IMR-90 (cell line): Measurements from ENCODE around the gene PSPH. TPM values are rescaled to one million over a fixed set of nuclear protein-coding genes. Genes with fewer than 3 reads are reported as not detected.
A peak's percentile ranks its signal among the peaks of the same experiment; 100 is the strongest.

Experiments used
- ATAC-seq: fragments of 200-7000 bp; cut with Tn5 transposase; 2 replicates; pipeline ENCODE4 v1.9.1; 2020; ENCODE audit warnings: low read depth, mild to moderate bottlenecking, moderate library complexity
- BruUV-seq: library from RNA; stranded (reverse); fragments of 400-500 nt; replicated peaks from 2 replicates; lab custom pipeline; 2021; lab: Mats Ljungman, UMichigan
- CTCF ChIA-PET: fragments of 300-600 bp; formaldehyde crosslinking; extraction: SDS; loops from one replicate; lab custom pipeline; 2021; ENCODE audit warnings: antibody characterized with exemption; lab: Yijun Ruan, JAX
- POLR2A ChIA-PET: fragments of 300-600 bp; sonication (Branson Sonifier 250); formaldehyde crosslinking; loops from one replicate; lab custom pipeline; 2022; ENCODE audit warnings: antibody characterized with exemption; ENCODE audit not compliant: unreplicated experiment; lab: Charles Lee
- DNase-seq: peaks from one replicate; pipeline ENCODE4 v3.0.0; 2013
- H2AFZ ChIP-seq: replicated peaks from 2 replicates; pipeline ENCODE3; 2013; ENCODE audit warnings: low read length, mild to moderate bottlenecking; ENCODE audit not compliant: poor library complexity
- H2AK5ac ChIP-seq: 2 replicates; pipeline ENCODE4 v1.6.1; 2013; ENCODE audit warnings: low read depth, low read length, inconsistent platforms
- H2AK9ac ChIP-seq: replicated peaks from 2 replicates; pipeline ENCODE3; 2013; ENCODE audit warnings: mild to moderate bottlenecking, low read depth, low read length, moderate library complexity; ENCODE audit not compliant: poor library complexity
- H2BK120ac ChIP-seq: 2 replicates; pipeline ENCODE4 v1.6.1; 2013; ENCODE audit warnings: low read depth, low read length, inconsistent platforms
- H2BK15ac ChIP-seq: 3 replicates; pipeline ENCODE4 v1.6.1; 2013; ENCODE audit warnings: low read depth, low read length, inconsistent platforms
- H2BK20ac ChIP-seq: 2 replicates; pipeline ENCODE4 v1.6.1; 2013; ENCODE audit warnings: low read depth, mild to moderate bottlenecking, inconsistent platforms, low read length, moderate library complexity
- H2BK5ac ChIP-seq: 2 replicates; pipeline ENCODE4 v1.6.1; 2013; ENCODE audit warnings: mild to moderate bottlenecking, low read depth, low read length, inconsistent platforms; ENCODE audit not compliant: poor library complexity, severe bottlenecking
- H3K14ac ChIP-seq: replicated peaks from 2 replicates; pipeline ENCODE4 v1.6.1; 2013; ENCODE audit warnings: low read depth, low read length, inconsistent platforms
- H3K18ac ChIP-seq: 2 replicates; pipeline ENCODE4 v1.6.1; 2013; ENCODE audit warnings: low read depth, low read length, control low read depth
- H3K23ac ChIP-seq: 2 replicates; pipeline ENCODE4 v1.6.1; 2013; ENCODE audit warnings: low read depth, low read length, inconsistent platforms
- H3K27ac ChIP-seq: 2 replicates; pipeline ENCODE4 v1.5.1; 2013; ENCODE audit warnings: mild to moderate bottlenecking, control low read depth, low read length; ENCODE audit not compliant: insufficient read depth
- H3K27me3 ChIP-seq: 2 replicates; pipeline ENCODE4 v1.6.1; 2013; ENCODE audit warnings: low read length; ENCODE audit not compliant: control insufficient read depth, insufficient read depth
- H3K36me3 ChIP-seq: 2 replicates; pipeline ENCODE4 v1.6.1; 2013; ENCODE audit warnings: low read length, mixed read lengths; ENCODE audit not compliant: control insufficient read depth, insufficient read depth
- H3K4ac ChIP-seq: 2 replicates; pipeline ENCODE4 v1.6.1; 2013; ENCODE audit warnings: low read depth, low read length, inconsistent platforms
- H3K4me1 ChIP-seq: 2 replicates; pipeline ENCODE4 v1.6.1; 2013; ENCODE audit warnings: low read length, mixed read lengths; ENCODE audit not compliant: control insufficient read depth, insufficient read depth
- H3K4me2 ChIP-seq: 2 replicates; pipeline ENCODE4 v1.6.1; 2013; ENCODE audit warnings: low read depth, mild to moderate bottlenecking, control low read depth, low read length, moderate library complexity
- H3K4me3 ChIP-seq: 2 replicates; pipeline ENCODE4 v1.5.1; 2013; ENCODE audit warnings: low read depth, mild to moderate bottlenecking, control low read depth, low read length, moderate library complexity; ENCODE audit not compliant: insufficient read depth
- H3K56ac ChIP-seq: 2 replicates; pipeline ENCODE4 v1.6.1; 2013; ENCODE audit warnings: low read length, inconsistent platforms; ENCODE audit not compliant: insufficient read depth; ENCODE audit errors: extremely low read depth
- H3K79me1 ChIP-seq, 2 experiments: 2 replicates each; pipeline ENCODE4 v1.6.1; 2013; ENCODE audit warnings: low read length in 2 of 2, inconsistent platforms in 1 of 2, low read depth in 1 of 2
- H3K9ac ChIP-seq: 2 replicates; pipeline ENCODE4 v1.6.1; 2013; ENCODE audit warnings: low read depth, low read length, control low read depth
- H3K9me1 ChIP-seq: 2 replicates; pipeline ENCODE4 v1.6.1; 2013; ENCODE audit warnings: low read length, inconsistent platforms; ENCODE audit not compliant: insufficient read depth
- H3K9me3 ChIP-seq: 2 replicates; pipeline ENCODE4 v1.6.1; 2013; ENCODE audit warnings: low read length; ENCODE audit not compliant: control insufficient read depth, insufficient read depth
- H4K20me1 ChIP-seq: 2 replicates; pipeline ENCODE4 v1.6.1; 2013; ENCODE audit warnings: low read length, inconsistent platforms; ENCODE audit not compliant: insufficient read depth
- H4K5ac ChIP-seq: 2 replicates; pipeline ENCODE4 v1.6.1; 2013; ENCODE audit warnings: mild to moderate bottlenecking, low read depth, low read length, control low read depth
- H4K8ac ChIP-seq, 2 experiments: 2 replicates each; pipeline ENCODE4 v1.6.1; 2013; ENCODE audit warnings: low read depth in 2 of 2, low read length in 2 of 2, control low read depth in 1 of 2, inconsistent platforms in 1 of 2
- H4K91ac ChIP-seq: 2 replicates; pipeline ENCODE4 v1.6.1; 2013; ENCODE audit warnings: low read depth, low read length, inconsistent platforms; ENCODE audit not compliant: insufficient read depth
- BHLHE40 ChIP-seq: fragments of 150-350 bp; IDR thresholded peaks from 2 replicates; pipeline ENCODE4 v1.6.1; 2016; ENCODE audit warnings: mild to moderate bottlenecking, low read depth, low read length
- CEBPB ChIP-seq: IDR thresholded peaks from 2 replicates; pipeline ENCODE4 v1.6.1; 2012; ENCODE audit warnings: low read depth, low read length, improper control_type of control experiment
- CHD1 ChIP-seq: IDR thresholded peaks from 2 replicates; pipeline ENCODE4 v1.6.1; 2012; ENCODE audit warnings: low read depth, low read length, improper control_type of control experiment
- FOS ChIP-seq: fragments of 150-350 bp; IDR thresholded peaks from 2 replicates; pipeline ENCODE4 v1.6.1; 2016; ENCODE audit warnings: low read depth, low read length
- MAFK ChIP-seq: IDR thresholded peaks from 2 replicates; pipeline ENCODE4 v1.6.1; 2012; ENCODE audit warnings: low read depth, low read length, improper control_type of control experiment
- MAZ ChIP-seq: IDR thresholded peaks from 2 replicates; pipeline ENCODE4 v1.6.1; 2012; ENCODE audit warnings: low read depth, mild to moderate bottlenecking, low read length, improper control_type of control experiment, moderate library complexity, borderline replicate concordance
- MXI1 ChIP-seq: IDR thresholded peaks from 2 replicates; pipeline ENCODE4 v1.6.1; 2012; ENCODE audit warnings: low read depth, mild to moderate bottlenecking, low read length, moderate library complexity, borderline replicate concordance
- POLR2A ChIP-seq: IDR thresholded peaks from 2 replicates; pipeline ENCODE4 v1.6.1; 2012; ENCODE audit warnings: mild to moderate bottlenecking, low read depth, low read length
- RAD21 ChIP-seq: IDR thresholded peaks from 2 replicates; pipeline ENCODE4 v1.6.1; 2012; ENCODE audit warnings: low read length, improper control_type of control experiment
- RCOR1 ChIP-seq: IDR thresholded peaks from 2 replicates; pipeline ENCODE4 v1.6.1; 2012; ENCODE audit warnings: mild to moderate bottlenecking, low read length, improper control_type of control experiment; ENCODE audit not compliant: insufficient replicate concordance
- RFX5 ChIP-seq: IDR thresholded peaks from 2 replicates; pipeline ENCODE4 v1.8.0; 2012; ENCODE audit warnings: low read depth, mild to moderate bottlenecking, low read length, moderate library complexity
- SMC3 ChIP-seq: fragments of 150-350 bp; IDR thresholded peaks from 2 replicates; pipeline ENCODE4 v1.6.1; 2016; ENCODE audit warnings: low read depth, mild to moderate bottlenecking, antibody characterized with exemption, low read length, moderate library complexity
- WGBS, 2 experiments: methylation state at CpG; one replicate each; pipeline versions ENCODE4 v1.1.5 to v1.1.7; 2013; ENCODE audit warnings: missing lambda C conversion rate in 2 of 2; ENCODE audit not compliant: insufficient read length in 1 of 2; ENCODE audit errors: extremely low coverage in 2 of 2; 5-methylcytosine and 5-hydroxymethylcytosine counted together
- dilution Hi-C: fragments of 300-500 bp; cut with HindIII; formaldehyde crosslinking; loops from one replicate; pipeline ENCODE4 v1.14.3; 2018; ENCODE audit warnings: low sequenced_read_pairs; ENCODE audit not compliant: unreplicated experiment
- in situ Hi-C: fragments of 300-500 bp; cut with MboI; formaldehyde crosslinking; loops from 3 replicates; pipeline ENCODE4 v1.14.3; 2019; ENCODE audit warnings: low sequenced_read_pairs, inconsistent platforms, mixed read lengths
- intact Hi-C: fragments of 100-400 bp; cut with micrococcal nuclease; formaldehyde crosslinking; loops from 2 replicates; pipeline ENCODE4 v1.10.0; 2022
- polyA plus RNA-seq, 3 experiments: library from polyadenylated mRNA; depleted of rRNA; stranded (reverse); fragments of >200 nt; gene quantifications; 2 replicates each; pipeline ENCODE4 v1.2.3, GENCODE V29; 2012; ENCODE audit warnings: low replicate concordance in 1 of 3
- total RNA-seq: library from RNA; depleted of rRNA; stranded (reverse); fragments of >200 nt; gene quantifications from 2 replicates; pipeline ENCODE4 v1.2.3, GENCODE V29; 2012
- TF ChIP-seq, protein P1 (sequence below): conservative IDR thresholded peaks from 2 replicates; pipeline ENCODE4 v1.5.1; 2012; ENCODE audit warnings: mild to moderate bottlenecking, low read depth, low read length, improper control_type of control experiment
- TF ChIP-seq, protein P2 (sequence below): fragments of 150-350 bp; IDR thresholded peaks from 2 replicates; pipeline ENCODE4 v1.6.1; 2017; ENCODE audit warnings: mild to moderate bottlenecking, antibody characterized with exemption, low read length, low read depth

The PSPH gene
- total and polyA plus RNA-seq, 2 of the 4 experiments (the other 2 are of a cell fraction), result 31.8 to 48.4 TPM

DNA sequence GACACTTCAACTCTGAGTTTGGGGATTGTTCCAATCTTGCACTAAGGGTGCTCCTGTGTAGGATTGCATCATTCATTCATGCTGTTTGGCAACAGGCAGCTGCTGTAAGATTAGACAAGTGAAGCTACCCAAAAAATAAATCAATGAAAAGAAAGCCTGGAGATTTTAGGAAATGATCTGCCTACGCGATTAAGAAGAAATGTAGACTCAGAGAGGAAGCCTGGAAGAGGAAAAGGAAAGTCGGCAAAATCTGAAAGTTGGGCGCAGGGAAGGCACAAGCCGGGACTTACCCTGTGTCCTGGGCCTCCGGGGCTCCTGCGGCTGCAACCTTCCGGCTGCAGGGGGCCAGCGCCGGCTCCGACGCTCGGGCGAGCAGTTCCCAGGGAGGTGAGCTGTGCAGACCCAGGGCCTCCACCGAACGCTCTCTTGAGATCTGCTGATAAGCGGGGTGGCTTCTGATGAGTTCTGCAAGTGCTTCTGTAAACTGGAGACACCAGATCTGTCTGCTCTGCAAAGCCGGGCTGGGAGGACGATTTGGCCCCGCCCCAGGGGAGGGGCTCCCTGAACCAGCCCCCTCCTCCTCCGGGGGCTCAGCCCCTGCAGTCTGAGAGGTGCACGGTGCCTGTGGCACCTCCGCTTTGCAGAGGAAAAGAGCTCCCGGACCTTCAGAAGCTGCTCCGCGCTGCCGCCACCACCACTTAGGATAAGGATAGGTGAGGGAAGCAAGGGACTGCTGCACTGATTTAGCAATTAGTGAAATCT, 17.4 kb downstream of the PSPH start:
- dilution Hi-C loops (no loop called here), intact Hi-C loops (loop anchor here (2.0 kb wide), 1 partner anchor 17 kb away; the partner anchor contains the start of genes CCT6A and PSPH), in situ Hi-C loops (no loop called here)
- 0% methylated on average over 15 of the region's 27 CpGs; no CpG with 5 or more reads in 1 of the 2 experiments for WGBS, 2 experiments
- Histone ChIP-seq H2BK20ac (no peak overlapping the region), H3K56ac (0 out of 2 replicates have a peak overlapping the region, but pooled peaks have one; percentile 37), H3K27ac (peak overlapping the region; percentile 68), H3K27me3 (no peaks in the 10 kb centered on the region), H3K4me2 (peak overlapping the region; percentile 89), H3K36me3 (peaks cover 2% of the 10 kb centered on the region), H2AK5ac (no peak overlapping the region), H2BK5ac (peak overlapping the region; percentile 15), H3K9me3 (no peaks in the 10 kb centered on the region), H3K9ac (peak overlapping the region; percentile 83), H3K23ac (no peak overlapping the region), H3K14ac (peak overlapping the region; percentile 1; the same call in 1 of the 2 replicates), H3K18ac (0 out of 2 replicates have a peak overlapping the region, but pooled peaks have one; percentile 22), H3K9me1 (peaks cover 4% of the 10 kb centered on the region; the same call in 1 of the 2 replicates), H4K20me1 (0 out of 2 replicates have a peak, but pooled peaks cover 3% of the 10 kb centered on the region), H2AK9ac (no peak overlapping the region), H4K5ac (no peak overlapping the region), H3K79me1 (peaks cover 9 to 30% of the 10 kb centered on the region in 2 experiments), H2BK120ac (no peak overlapping the region), H3K4ac (peak overlapping the region; percentile 42), H3K4me3 (peak overlapping the region; percentile 80), H2AFZ (peak overlapping the region; percentile 92), H3K4me1 (peaks cover 6% of the 10 kb centered on the region), H2BK15ac (no peak overlapping the region), H4K8ac (no peak overlapping the region; a peak in 1 of 4 replicates), H4K91ac (peak overlapping the region; percentile 25; the same call in 1 of the 2 replicates)
- ChIA-PET POLR2A (no interaction called here), CTCF (interaction anchor here (1.0 kb wide), 1 partner anchor 40 kb away, joined by 4 read pairs; no protein-coding TSS in a partner anchor)
- DNase-seq, result peak; percentile 70
- peak; percentile 91 for ATAC-seq
- BruUV-seq, result no TSS peak
- TF ChIP-seq MAZ, result peak; percentile 70; the same call in 1 of the 2 replicates
- peak; percentile 99 for TF ChIP-seq CEBPB
- TF ChIP-seq BHLHE40, result no peak
- TF ChIP-seq FOS, result no peak
- TF ChIP-seq, protein P1, sequence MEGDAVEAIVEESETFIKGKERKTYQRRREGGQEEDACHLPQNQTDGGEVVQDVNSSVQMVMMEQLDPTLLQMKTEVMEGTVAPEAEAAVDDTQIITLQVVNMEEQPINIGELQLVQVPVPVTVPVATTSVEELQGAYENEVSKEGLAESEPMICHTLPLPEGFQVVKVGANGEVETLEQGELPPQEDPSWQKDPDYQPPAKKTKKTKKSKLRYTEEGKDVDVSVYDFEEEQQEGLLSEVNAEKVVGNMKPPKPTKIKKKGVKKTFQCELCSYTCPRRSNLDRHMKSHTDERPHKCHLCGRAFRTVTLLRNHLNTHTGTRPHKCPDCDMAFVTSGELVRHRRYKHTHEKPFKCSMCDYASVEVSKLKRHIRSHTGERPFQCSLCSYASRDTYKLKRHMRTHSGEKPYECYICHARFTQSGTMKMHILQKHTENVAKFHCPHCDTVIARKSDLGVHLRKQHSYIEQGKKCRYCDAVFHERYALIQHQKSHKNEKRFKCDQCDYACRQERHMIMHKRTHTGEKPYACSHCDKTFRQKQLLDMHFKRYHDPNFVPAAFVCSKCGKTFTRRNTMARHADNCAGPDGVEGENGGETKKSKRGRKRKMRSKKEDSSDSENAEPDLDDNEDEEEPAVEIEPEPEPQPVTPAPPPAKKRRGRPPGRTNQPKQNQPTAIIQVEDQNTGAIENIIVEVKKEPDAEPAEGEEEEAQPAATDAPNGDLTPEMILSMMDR, result peak; percentile 30; the same call in 1 of the 2 replicates
- TF ChIP-seq MXI1, result no peak
- no peak for TF ChIP-seq RFX5
- TF ChIP-seq CHD1, result no peak
- peak; percentile 29 for TF ChIP-seq RAD21
- no peak for TF ChIP-seq RCOR1
- TF ChIP-seq MAFK, result no peak
- TF ChIP-seq, protein P2, sequence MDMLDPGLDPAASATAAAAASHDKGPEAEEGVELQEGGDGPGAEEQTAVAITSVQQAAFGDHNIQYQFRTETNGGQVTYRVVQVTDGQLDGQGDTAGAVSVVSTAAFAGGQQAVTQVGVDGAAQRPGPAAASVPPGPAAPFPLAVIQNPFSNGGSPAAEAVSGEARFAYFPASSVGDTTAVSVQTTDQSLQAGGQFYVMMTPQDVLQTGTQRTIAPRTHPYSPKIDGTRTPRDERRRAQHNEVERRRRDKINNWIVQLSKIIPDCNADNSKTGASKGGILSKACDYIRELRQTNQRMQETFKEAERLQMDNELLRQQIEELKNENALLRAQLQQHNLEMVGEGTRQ, result no peak
- peak; percentile 16; the same call in 1 of the 2 replicates for TF ChIP-seq SMC3
- no peak for TF ChIP-seq POLR2A
